DMS153 treated with DMSO at 0.1 percent for 48 hours (cell line): Measurements from ENCODE around the gene OR4C16.

Experiments
- DNase-seq: peaks from one replicate; lab custom pipeline; 2025; ENCODE audit not compliant: unreplicated experiment; lab: John Stamatoyannopoulos, UW

Gene OR4C16

DNA sequence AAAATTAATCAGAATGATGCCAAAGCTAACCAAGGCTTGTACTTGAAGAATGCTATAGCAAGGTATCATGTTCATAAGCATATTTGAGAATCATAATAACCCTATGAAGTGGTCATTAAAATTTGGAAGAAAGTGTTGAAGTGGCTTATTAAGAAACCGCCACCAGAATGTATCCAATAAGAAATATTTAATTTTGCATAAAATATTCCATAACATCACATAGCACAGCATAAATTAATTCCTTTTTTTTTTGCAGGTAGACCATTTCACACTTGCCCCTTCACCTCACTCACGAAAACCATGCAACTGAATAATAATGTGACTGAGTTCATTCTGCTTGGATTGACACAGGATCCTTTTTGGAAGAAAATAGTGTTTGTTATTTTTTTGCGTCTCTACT is at the start of gene OR4C16:
OR4C16 (plus strand) TSS at position 301 of the 400 bp plus-strand sequence; CDS start at position 301, 0 bp downstream.
- no peak for DNase-seq

DNA sequence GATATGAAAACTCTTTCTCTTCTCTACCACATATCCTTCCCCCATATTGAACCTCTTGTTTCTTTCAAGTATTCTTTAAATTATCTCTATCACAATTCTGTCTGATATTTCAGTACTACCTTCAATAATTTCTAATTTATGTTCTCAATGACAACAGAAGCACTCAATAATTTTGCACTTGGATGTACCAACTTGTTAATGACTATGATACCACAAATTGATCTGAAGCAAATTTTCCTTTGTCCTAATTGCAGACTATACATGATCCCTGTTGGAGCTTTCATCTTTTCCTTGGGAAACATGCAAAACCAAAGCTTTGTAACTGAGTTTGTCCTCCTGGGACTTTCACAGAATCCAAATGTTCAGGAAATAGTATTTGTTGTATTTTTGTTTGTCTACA is 17.8 kb upstream of the OR4C16 start, which contains the start of gene OR4C15:
OR4C15 (plus strand) TSS at position 301 of the 400 bp plus-strand sequence; CDS start at position 301, 0 bp downstream.
- no peak for DNase-seq

DNA sequence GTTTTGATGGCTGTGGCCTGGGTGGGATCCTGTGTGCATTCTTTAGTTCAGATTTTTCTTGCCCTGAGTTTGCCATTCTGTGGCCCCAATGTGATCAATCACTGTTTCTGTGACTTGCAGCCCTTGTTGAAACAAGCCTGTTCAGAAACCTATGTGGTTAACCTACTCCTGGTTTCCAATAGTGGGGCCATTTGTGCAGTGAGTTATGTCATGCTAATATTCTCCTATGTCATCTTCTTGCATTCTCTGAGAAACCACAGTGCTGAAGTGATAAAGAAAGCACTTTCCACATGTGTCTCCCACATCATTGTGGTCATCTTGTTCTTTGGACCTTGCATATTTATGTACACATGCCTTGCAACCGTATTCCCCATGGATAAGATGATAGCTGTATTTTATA is 620 bp downstream of the OR4C16 start:
- DNase-seq: no peak

DNA sequence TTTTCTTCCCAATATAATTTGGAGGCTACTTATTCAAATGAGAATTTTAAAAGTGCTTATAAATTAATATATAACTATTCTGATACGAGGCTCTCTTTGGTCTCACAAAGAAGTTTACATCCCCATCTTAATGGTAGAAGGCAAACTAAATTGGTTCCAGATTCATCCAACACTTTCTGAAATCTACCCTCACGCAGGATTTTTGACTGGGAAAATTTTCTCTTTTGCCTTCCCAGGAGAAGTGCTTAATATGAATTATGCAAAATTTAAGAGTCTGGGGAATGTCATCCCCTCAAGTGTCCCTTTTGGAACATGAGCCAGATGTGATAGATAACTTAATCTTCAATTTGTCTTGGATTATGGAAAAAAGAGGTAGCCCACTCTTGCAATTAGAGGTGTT is 35.6 kb downstream of the OR4C16 start, which contains the start of gene OR4C11:
OR4C11 (minus strand) TSS at position 101 of the 400 bp plus-strand sequence. CDS start 3,272 bp downstream, outside the sequence.
- DNase-seq: no peak
